SK-N-SH (cell line): Measurements from ENCODE around the gene TMA7. TPM values are rescaled to one million over a fixed set of nuclear protein-coding genes. Genes with fewer than 3 reads are reported as not detected.

Experiments
- CTCF ChIA-PET: fragments of 300-600, 350-600 bp; formaldehyde crosslinking; extraction: SDS; loops from one replicate; lab custom pipeline; 2021; lab: Yijun Ruan, JAX
- POLR2A ChIA-PET: fragments of 350-600 bp; sonication (Branson Sonifier 250); formaldehyde crosslinking; extraction: SDS; loops from one replicate; lab custom pipeline; 2020; ENCODE audit warnings: antibody characterized with exemption, inconsistent platforms; lab: Yijun Ruan, JAX
- DNase-seq: peaks from one replicate; pipeline ENCODE4 v3.0.0; 2012
- H2AFZ ChIP-seq: fragments of 200-600 bp; sonication (generic); 2 replicates; pipeline ENCODE4 v1.8.1; 2016; ENCODE audit warnings: antibody characterized with exemption, mild to moderate bottlenecking, low read depth
- H3F3A ChIP-seq: fragments of 200-600 bp; sonication (generic); replicated peaks from 2 replicates; pipeline ENCODE3; 2016; ENCODE audit warnings: antibody characterized with exemption, mild to moderate bottlenecking; ENCODE audit not compliant: insufficient read depth
- H3K27ac ChIP-seq, 2 experiments: fragments of 200-500 bp in 1 of 2; fragments of 200-600 bp in 1 of 2; sonication (Bioruptor generic) in 1 of 2; sonication (generic), shearing (Covaris generic) in 1 of 2; 2 replicates each; pipeline versions ENCODE4 v1.5.1 to v1.6.1; 2014 to 2016; ENCODE audit warnings: low read depth in 2 of 2, inconsistent platforms in 1 of 2, low read length in 1 of 2, mild to moderate bottlenecking in 1 of 2, mixed read lengths in 1 of 2
- H3K27me3 ChIP-seq: fragments of 200-600 bp; sonication (generic), shearing (Covaris generic); 2 replicates; pipeline ENCODE4 v1.6.1; 2016; ENCODE audit warnings: mixed run types; ENCODE audit not compliant: insufficient read depth
- H3K36me3 ChIP-seq, 2 experiments: fragments of 200-500 bp in 1 of 2; fragments of 200-600 bp in 1 of 2; sonication (Bioruptor generic) in 1 of 2; sonication (generic) in 1 of 2; replicated peaks in 1 of 2; 2 replicates each; pipeline versions ENCODE3 to v1.5.1; 2014 to 2016; ENCODE audit warnings: low read length in 1 of 2, mild to moderate bottlenecking in 1 of 2; ENCODE audit not compliant: insufficient read depth in 2 of 2, control insufficient read depth in 1 of 2
- H3K4me1 ChIP-seq, 2 experiments: fragments of 200-500 bp in 1 of 2; fragments of 200-600 bp in 1 of 2; sonication (Bioruptor generic) in 1 of 2; sonication (generic), shearing (Covaris generic) in 1 of 2; 2 replicates each; pipeline versions ENCODE4 v1.5.1 to v1.6.1; 2014 to 2016; ENCODE audit warnings: low read depth in 1 of 2, low read length in 1 of 2, mixed run types in 1 of 2; ENCODE audit not compliant: insufficient read depth in 2 of 2, control insufficient read depth in 1 of 2
- H3K4me2 ChIP-seq: fragments of 200-600 bp; sonication (generic), shearing (Covaris generic); 2 replicates; pipeline ENCODE4 v1.6.1; 2017; ENCODE audit warnings: mixed run types
- H3K4me3 ChIP-seq, 2 experiments: fragments of 200-500 bp in 1 of 2; fragments of 200-600 bp in 1 of 2; sonication (Bioruptor generic) in 1 of 2; sonication (generic), shearing (Covaris generic) in 1 of 2; 2 replicates each; pipeline versions ENCODE4 v1.5.1 to v1.8.1; 2014 to 2016; ENCODE audit warnings: low read depth in 2 of 2, inconsistent platforms in 1 of 2, low read length in 1 of 2, mild to moderate bottlenecking in 1 of 2, mixed read lengths in 1 of 2, moderate library complexity in 1 of 2
- H3K79me2 ChIP-seq: fragments of 200-600 bp; sonication (generic); 2 replicates; pipeline ENCODE4 v1.8.1; 2017; ENCODE audit warnings: mild to moderate bottlenecking; ENCODE audit not compliant: insufficient read depth
- H3K9ac ChIP-seq: fragments of 200-600 bp; sonication (generic); 2 replicates; pipeline ENCODE4 v1.6.1; 2017; ENCODE audit warnings: mixed run types
- H3K9me2 ChIP-seq: fragments of 200-600 bp; sonication (generic); 2 replicates; pipeline ENCODE4 v1.6.1; 2017; ENCODE audit warnings: mixed run types
- H3K9me3 ChIP-seq: fragments of 200-600 bp; sonication (generic); 2 replicates; pipeline ENCODE4 v1.6.1; 2017; ENCODE audit warnings: mixed run types, mild to moderate bottlenecking, moderate library complexity
- H4K20me1 ChIP-seq: fragments of 200-600 bp; sonication (generic); 2 replicates; pipeline ENCODE4 v1.6.1; 2017; ENCODE audit warnings: mild to moderate bottlenecking, mixed run types; ENCODE audit not compliant: insufficient read depth
- EZH2phosphoT487 ChIP-seq: fragments of 200-600 bp; sonication (generic); IDR thresholded peaks from 2 replicates; pipeline ENCODE4 v1.6.1; 2017; ENCODE audit warnings: low read depth, mixed run types, mild to moderate bottlenecking, antibody characterized with exemption, moderate library complexity, borderline replicate concordance
- PBX3 ChIP-seq: IDR thresholded peaks from 2 replicates; pipeline ENCODE4; 2012
- POLR2AphosphoS5 ChIP-seq: IDR thresholded peaks from 2 replicates; pipeline ENCODE4 v1.6.1; 2012; ENCODE audit warnings: low read depth, low read length
- REST ChIP-seq: IDR thresholded peaks from 2 replicates; pipeline ENCODE4 v1.6.1; 2012; ENCODE audit warnings: mild to moderate bottlenecking, low read depth, low read length, moderate library complexity
- TCF12 ChIP-seq: IDR thresholded peaks from 2 replicates; pipeline ENCODE4 v1.4.0; 2012
- USF1 ChIP-seq: IDR thresholded peaks from 2 replicates; pipeline ENCODE4 v1.4.0; 2012; ENCODE audit warnings: low read depth, borderline replicate concordance
- WGBS: methylation state at CpG from one replicate; pipeline ENCODE4 v1.1.6; 2017; ENCODE audit warnings: low lambda C conversion rate; 5-methylcytosine and 5-hydroxymethylcytosine counted together
- polyA plus RNA-seq, 3 experiments: library from polyadenylated mRNA; depleted of rRNA; stranded (reverse); fragments of >200 nt; gene quantifications; 2 replicates each; pipeline ENCODE4 v1.2.3, GENCODE V29; 2012
- TF ChIP-seq, protein P1 (sequence below): fragments of 200-600 bp; sonication (generic); IDR thresholded peaks from 2 replicates; pipeline ENCODE4 v1.6.1; 2017; ENCODE audit warnings: antibody characterized with exemption, mild to moderate bottlenecking, moderate library complexity

TMA7 gene
- polyA plus RNA-seq, 1 of the 3 experiments (the other 2 are of a cell fraction) = 438 TPM

DNA sequence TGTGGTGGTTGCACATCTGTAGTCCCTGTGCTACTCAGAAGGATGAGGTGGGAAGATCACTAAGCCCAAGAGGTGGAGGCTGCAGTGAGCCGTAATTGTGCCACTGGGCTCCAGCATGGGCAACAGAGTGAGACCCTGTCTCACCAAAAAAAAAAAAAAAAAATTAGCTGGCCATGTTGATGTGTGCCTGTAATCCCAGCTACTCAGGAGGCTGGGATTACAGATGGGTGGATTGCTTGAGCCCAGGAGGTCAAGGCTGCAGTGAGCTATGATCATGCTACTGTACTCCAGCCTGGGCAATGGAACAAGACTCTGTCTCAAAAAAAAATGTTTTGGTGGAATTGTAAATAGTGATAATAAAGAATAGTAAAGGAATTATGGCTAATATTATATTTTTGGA lies 16.4 kb downstream of the TMA7 start:
- 92% methylated on average over 1 of the region's 1 CpG for WGBS
- Histone ChIP-seq H3K36me3 (peaks cover 57 to 68% of the 10 kb centered on the region in 2 experiments), H3K27me3 (no peaks in the 10 kb centered on the region)

More for the DNA sequence above, 16.4 kb downstream of the TMA7 start:
- H2AFZ ChIP-seq = no peak overlapping the region
- peaks cover 3% of the 10 kb centered on the region for H3F3A ChIP-seq
- H3K9ac ChIP-seq = no peak overlapping the region
- CTCF ChIA-PET = interaction anchor here (0.9 to 1.1 kb wide), 3 partner anchors 21 to 182 kb away, joined by 3 to 5 read pairs (median 3); no protein-coding TSS in a partner anchor
- H3K4me2 ChIP-seq = no peak overlapping the region
- no peak overlapping the region for H3K27ac ChIP-seq
- H3K4me1 ChIP-seq = no peaks in the 10 kb centered on the region
- POLR2A ChIA-PET = no interaction called here
- no peaks in the 10 kb centered on the region for H3K79me2 ChIP-seq
- no peaks in the 10 kb centered on the region for H3K9me2 ChIP-seq
- H3K4me3 ChIP-seq = no peak overlapping the region
- TF ChIP-seq TCF12 (no peak), EZH2phosphoT487 (no peak), POLR2AphosphoS5 (no peak), USF1 (no peak), PBX3 (no peak), REST (no peak)
- TF ChIP-seq, protein P1, sequence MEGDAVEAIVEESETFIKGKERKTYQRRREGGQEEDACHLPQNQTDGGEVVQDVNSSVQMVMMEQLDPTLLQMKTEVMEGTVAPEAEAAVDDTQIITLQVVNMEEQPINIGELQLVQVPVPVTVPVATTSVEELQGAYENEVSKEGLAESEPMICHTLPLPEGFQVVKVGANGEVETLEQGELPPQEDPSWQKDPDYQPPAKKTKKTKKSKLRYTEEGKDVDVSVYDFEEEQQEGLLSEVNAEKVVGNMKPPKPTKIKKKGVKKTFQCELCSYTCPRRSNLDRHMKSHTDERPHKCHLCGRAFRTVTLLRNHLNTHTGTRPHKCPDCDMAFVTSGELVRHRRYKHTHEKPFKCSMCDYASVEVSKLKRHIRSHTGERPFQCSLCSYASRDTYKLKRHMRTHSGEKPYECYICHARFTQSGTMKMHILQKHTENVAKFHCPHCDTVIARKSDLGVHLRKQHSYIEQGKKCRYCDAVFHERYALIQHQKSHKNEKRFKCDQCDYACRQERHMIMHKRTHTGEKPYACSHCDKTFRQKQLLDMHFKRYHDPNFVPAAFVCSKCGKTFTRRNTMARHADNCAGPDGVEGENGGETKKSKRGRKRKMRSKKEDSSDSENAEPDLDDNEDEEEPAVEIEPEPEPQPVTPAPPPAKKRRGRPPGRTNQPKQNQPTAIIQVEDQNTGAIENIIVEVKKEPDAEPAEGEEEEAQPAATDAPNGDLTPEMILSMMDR = no peak
- H3K9me3 ChIP-seq = no peaks in the 10 kb centered on the region
- no peak for DNase-seq
- H4K20me1 ChIP-seq = no peaks in the 10 kb centered on the region
